ENCODE data around the gene CSF1R. TPM values are rescaled to one million over a fixed set of nuclear protein-coding genes. Genes with fewer than 3 reads are reported as not detected.
"Not testable (repeated sequence)": the region's sequence is repeated elsewhere in the genome, so short reads cannot be mapped to it uniquely, and the experiment has no call there.

Gene CSF1R
- total RNA-seq, 4 donors from 2014 or later: 12.3 to 58.0 (median 35.2) TPM

GRCh38 chr5:150103678-150104549 lies 17.6 kb upstream of the CSF1R start:
- TF ChIP-seq CTCF (IDR thresholded peaks at IDR 0.05): no peak
- TF ChIP-seq POLR2AphosphoS5 (IDR thresholded peaks at IDR 0.05): no peak
- no peak for TF ChIP-seq EP300 (IDR thresholded peaks at IDR 0.05)
- TF ChIP-seq POLR2A (IDR thresholded peaks at IDR 0.05): no peak
- WGBS, 2 donors (ENCODE audit: low coverage in 1 of 2): 96 to 100% methylated on average over 2 to 3 of the region's 5 CpGs
- no peaks in the 10 kb centered on the region for H3K4me1 ChIP-seq

GRCh38 chr5:150101023-150101422 lies 14.7 kb upstream of the CSF1R start:
- no peak for TF ChIP-seq POLR2AphosphoS5 (IDR thresholded peaks at IDR 0.05)
- no peak for TF ChIP-seq POLR2A (IDR thresholded peaks at IDR 0.05)
- no peaks in the 10 kb centered on the region for H3K4me1 ChIP-seq
- WGBS, 2 donors (ENCODE audit: low coverage in 1 of 2): 59 to 94% methylated on average over 2 of the region's 6 CpGs

More at GRCh38 chr5:150103678-150104549, 17.6 kb upstream of the CSF1R start:
- no peaks in the 10 kb centered on the region for H3K9me3 ChIP-seq
- no peak overlapping the region for H3K27ac ChIP-seq
- no peaks in the 10 kb centered on the region for H3K27me3 ChIP-seq
- H3K4me3 ChIP-seq: no peak overlapping the region
- ATAC-seq: no peak
- no peaks in the 10 kb centered on the region for H3K36me3 ChIP-seq

GRCh38 chr5:150097152-150097551 lies 10.8 kb upstream of the CSF1R start:
- Histone ChIP-seq H3K27ac (no peak overlapping the region), H3K4me3 (no peak overlapping the region), H3K4me1 (no peaks in the 10 kb centered on the region), H3K9me3 (no peaks in the 10 kb centered on the region), H3K36me3 (no peaks in the 10 kb centered on the region), H3K27me3 (no peaks in the 10 kb centered on the region)
- TF ChIP-seq POLR2A (IDR thresholded peaks at IDR 0.05) (no peak), POLR2AphosphoS5 (IDR thresholded peaks at IDR 0.05) (no peak), EP300 (IDR thresholded peaks at IDR 0.05) (no peak), CTCF (IDR thresholded peaks at IDR 0.05) (no peak)
- ATAC-seq: no peak

More at GRCh38 chr5:150101023-150101422, 14.7 kb upstream of the CSF1R start:
- no peaks in the 10 kb centered on the region for H3K36me3 ChIP-seq
- H3K4me3 ChIP-seq: no peak overlapping the region
- H3K27ac ChIP-seq: no peak overlapping the region
- no peak for ATAC-seq
- no peaks in the 10 kb centered on the region for H3K27me3 ChIP-seq
- no peaks in the 10 kb centered on the region for H3K9me3 ChIP-seq

- TF ChIP-seq POLR2A (IDR thresholded peaks at IDR 0.05): no peak
- no peak for TF ChIP-seq CTCF (IDR thresholded peaks at IDR 0.05)
- TF ChIP-seq POLR2AphosphoS5 (IDR thresholded peaks at IDR 0.05): no peak
- TF ChIP-seq EP300 (IDR thresholded peaks at IDR 0.05): no peak
- Histone ChIP-seq H3K36me3 (no peaks in the 10 kb centered on the region), H3K27ac (no peak overlapping the region), H3K4me3 (no peak overlapping the region), H3K4me1 (no peaks in the 10 kb centered on the region), H3K9me3 (no peaks in the 10 kb centered on the region), H3K27me3 (no peaks in the 10 kb centered on the region)
- ATAC-seq: no peak
- 76 to 82% methylated on average over 3 of the region's 3 CpGs for WGBS, 2 donors (ENCODE audit: low coverage in 1 of 2)
Measured at GRCh38 chr5:150092159-150092787, 5.9 kb upstream of the CSF1R start.

GRCh38 chr5:150085191-150085912 lies 1.0 kb downstream of the CSF1R start:
- H3K9me3 ChIP-seq: no peaks in the 10 kb centered on the region
- ATAC-seq: no peak
- no peak overlapping the region for H3K27ac ChIP-seq
- H3K4me3 ChIP-seq: peak overlapping the region in 1 of 2 donors; percentile 35
- H3K36me3 ChIP-seq: no peaks in the 10 kb centered on the region
- TF ChIP-seq EP300 (IDR thresholded peaks at IDR 0.05) (no peak), POLR2AphosphoS5 (IDR thresholded peaks at IDR 0.05) (no peak), CTCF (IDR thresholded peaks at IDR 0.05) (no peak), POLR2A (IDR thresholded peaks at IDR 0.05) (no peak)
- WGBS, 2 donors (ENCODE audit: low coverage in 1 of 2): 50 to 80% methylated on average over 2 to 6 of the region's 7 CpGs
- no peaks in the 10 kb centered on the region for H3K4me1 ChIP-seq
- peaks cover 20% of the 10 kb centered on the region for H3K27me3 ChIP-seq

- H3K9me3 ChIP-seq, H3K27ac ChIP-seq, H3K36me3 ChIP-seq, ATAC-seq, H3K4me1 ChIP-seq: not testable (repeated sequence)
- H3K27me3 ChIP-seq: peaks cover 20% of the 10 kb centered on the region
- WGBS, 2 donors (ENCODE audit: low coverage in 1 of 2): 100% methylated on average over 3 of the region's 6 CpGs; no CpG with 5 or more reads in 1 of the 2 donors
- H3K4me3 ChIP-seq: peak overlapping the region in 1 of 2 donors; percentile 35
Measured at GRCh38 chr5:150084754-150085153, 1.6 kb downstream of the CSF1R start.

All from gastroesophageal sphincter (tissue), 4 donors.